Heart left ventricle (tissue), 16 donors: ENCODE results near the gene GRIK1. TPM values are rescaled to one million over a fixed set of nuclear protein-coding genes. Genes with fewer than 3 reads are reported as not detected.
A peak's percentile ranks its signal among the peaks of the same experiment; 100 is the strongest.

Source experiments
- ATAC-seq, 4 donors: fragments of 200-7000 bp; cut with Tn5 transposase; one replicate each; pipeline ENCODE4 v1.9.1; 2020 to 2022; ENCODE audit warnings: moderate library complexity in 4 of 4, mild to moderate bottlenecking in 3 of 4, moderate number of reproducible peaks in 1 of 4
- DNase-seq, 5 donors: peaks; one replicate each; pipeline ENCODE4 v3.0.0-alpha.2; 2020
- H3K27ac ChIP-seq, 12 donors: fragments of 200-600 bp; sonication (generic) in 4 of 12; one replicate each; pipeline versions ENCODE4 v1.5.0 to v1.8.0; 2016 to 2022; ENCODE audit warnings: mild to moderate bottlenecking in 2 of 12
- H3K27me3 ChIP-seq, 9 donors: fragments of 200-600 bp; sonication (generic) in 2 of 9; one replicate each; pipeline versions ENCODE4 v1.5.1 to v1.8.0; 2016 to 2022; ENCODE audit warnings: mild to moderate bottlenecking in 3 of 9
- H3K36me3 ChIP-seq, 9 donors: fragments of 200-600 bp; sonication (generic) in 2 of 9; one replicate each; pipeline versions ENCODE4 v1.5.0 to v1.8.0; 2018 to 2022; ENCODE audit warnings: mild to moderate bottlenecking in 2 of 9
- H3K4me1 ChIP-seq, 12 donors: fragments of 200-600 bp; sonication (generic) in 4 of 12; one replicate each; pipeline versions ENCODE4 v1.5.0 to v1.8.0; 2016 to 2022; ENCODE audit warnings: mild to moderate bottlenecking in 3 of 12
- H3K4me3 ChIP-seq, 12 donors: fragments of 200-600 bp; sonication (generic) in 4 of 12; one replicate each; pipeline versions ENCODE4 v1.5.0 to v1.8.0; 2017 to 2022; ENCODE audit warnings: mild to moderate bottlenecking in 9 of 12, moderate library complexity in 4 of 12
- H3K9me3 ChIP-seq, 12 donors: fragments of 200-600 bp; sonication (generic) in 4 of 12; one replicate each; pipeline versions ENCODE4 v1.5.0 to v1.8.0; 2016 to 2022; ENCODE audit warnings: mild to moderate bottlenecking in 1 of 12
- POLR2A ChIP-seq, 2 donors: fragments of 450-650 bp; IDR thresholded peaks; one replicate each; pipeline ENCODE4 v1.6.1; 2017; ENCODE audit warnings: antibody characterized with exemption in 2 of 2, mild to moderate bottlenecking in 2 of 2, moderate library complexity in 2 of 2
- WGBS, 4 donors: extraction: QIAGEN DNeasy Blood & Tissue Kit in 2 of 4; methylation state at CpG; one replicate each; pipeline versions ENCODE4 v1.1.5 to v1.1.7; 2013 to 2018; 5-methylcytosine and 5-hydroxymethylcytosine counted together
- intact Hi-C, 10 donors: fragments of 100-400 bp; cut with DNase I; formaldehyde crosslinking; loops; one replicate each; pipeline versions ENCODE4 v1.11.1 to v1.14.2; 2022
- polyA plus RNA-seq, 2 donors: library from polyadenylated mRNA; stranded (reverse); fragments of 200-250 nt; gene quantifications; one replicate each; pipeline ENCODE4 v1.2.3, GENCODE V29; 2013
- total RNA-seq, 9 donors: library from RNA; depleted of rRNA in 2 of 9; stranded (reverse); fragments of >200 nt in 2 of 9; fragmentation: NEBNext Ultra II Directional in 3 of 9; extraction: Animal tissue kit (Norgen Biotek cat#: 25700) in 3 of 9; gene quantifications; one replicate each; pipeline versions ENCODE4 v1.1.0 to v1.2.4, GENCODE V29; 2016 to 2023
- TF ChIP-seq, protein P1 (sequence below), 12 donors: fragments of 200-600 bp; sonication (generic) in 4 of 12; IDR thresholded peaks; one replicate each; pipeline versions ENCODE4 v1.5.0 to v1.8.0; 2018 to 2022; ENCODE audit warnings: antibody characterized with exemption in 12 of 12, mild to moderate bottlenecking in 5 of 12
- donor health status: ischemic (EF 13 %, LVEDD 7.1; RV severe dilation, severe dysfunction).
- donor health status: healthy with polysubstance abuse.
- donor health status: DM: no; HTN: yes; CAD: no.
- donor health status: DM: no; HTN: no; CAD: no.
- donor health status: ischemic (EF 25% LVEDD 6.9; RV normal size, moderate dysfunction).
- donor health status: ischemic (EF 25% LVEDD 5.7; RV mildly dilated, moderate dysfunction).
- donor health status: healthy.
- donor health status: DM: yes; HTN: yes; CAD: no.
- donor health status: ischemic (EF 35%, LVEDD 5.7; RV mildly dilated, moderate dysfunction).
- donor health status: nonischemic (EF 11% LVEDD 7.7; RV severe dilation, severe dysfunction).
- donor health status: DM: yes; HTN: yes; CAD: no.
- donor health status: PGD.
- donor health status: ischemic (EF 29% LVEDD 5.4; RV normal size, mild dysfunction).
- donor health status: nonischemic (EF 23%, LVEDD 6.1; RV moderate dilation, normal function).

Gene GRIK1
- total and polyA plus RNA-seq, 11 donors: 0.12 TPM; not detected in 10

DNA sequence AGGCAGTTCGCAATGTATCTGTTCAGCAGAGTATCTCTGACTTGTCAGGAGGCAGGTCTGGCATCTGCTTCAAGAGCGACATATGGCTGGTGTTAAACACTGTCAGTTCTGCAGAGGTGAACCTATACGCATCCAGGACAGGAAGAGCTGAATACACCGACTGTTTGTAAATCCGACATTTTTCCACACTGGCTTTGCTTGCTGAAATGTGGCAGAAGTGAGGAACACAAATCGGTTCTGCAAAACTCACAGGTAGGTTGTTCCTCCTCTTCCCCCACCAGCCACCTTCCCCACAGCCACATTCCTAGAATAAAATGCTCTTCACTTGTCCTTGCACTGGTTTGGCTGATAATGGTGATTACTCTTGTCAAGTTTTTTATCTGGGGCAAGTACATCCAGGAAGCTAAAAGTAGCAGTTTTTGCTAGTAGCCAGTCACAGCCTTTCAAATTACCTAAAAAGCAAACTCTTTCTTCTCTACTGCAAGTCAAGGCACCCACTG, 289.2 kb downstream of the GRIK1 start:
- WGBS, 4 donors: 74 to 85% (median 83%) methylated on average over 6 of the region's 6 CpGs

DNA sequence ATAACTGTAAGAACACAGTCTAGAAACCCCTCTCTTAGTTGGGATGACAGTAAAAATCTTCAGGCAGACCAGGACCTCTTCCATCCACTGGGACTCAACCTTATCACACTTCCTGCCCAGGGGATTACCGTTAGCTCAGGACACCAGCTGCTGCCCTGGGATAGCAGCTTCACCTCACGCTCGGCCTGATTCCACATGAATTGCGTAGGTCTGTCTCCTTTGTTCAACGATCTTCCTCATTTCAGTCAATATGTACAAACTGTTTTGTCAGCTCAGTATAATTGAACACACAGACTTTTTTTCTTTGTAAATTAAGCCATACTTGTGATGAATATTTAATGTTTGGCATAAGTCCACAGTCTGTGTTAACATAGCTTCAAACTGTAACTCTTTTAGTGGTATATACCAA, 290.4 kb downstream of the GRIK1 start:
- TF ChIP-seq, protein P1, sequence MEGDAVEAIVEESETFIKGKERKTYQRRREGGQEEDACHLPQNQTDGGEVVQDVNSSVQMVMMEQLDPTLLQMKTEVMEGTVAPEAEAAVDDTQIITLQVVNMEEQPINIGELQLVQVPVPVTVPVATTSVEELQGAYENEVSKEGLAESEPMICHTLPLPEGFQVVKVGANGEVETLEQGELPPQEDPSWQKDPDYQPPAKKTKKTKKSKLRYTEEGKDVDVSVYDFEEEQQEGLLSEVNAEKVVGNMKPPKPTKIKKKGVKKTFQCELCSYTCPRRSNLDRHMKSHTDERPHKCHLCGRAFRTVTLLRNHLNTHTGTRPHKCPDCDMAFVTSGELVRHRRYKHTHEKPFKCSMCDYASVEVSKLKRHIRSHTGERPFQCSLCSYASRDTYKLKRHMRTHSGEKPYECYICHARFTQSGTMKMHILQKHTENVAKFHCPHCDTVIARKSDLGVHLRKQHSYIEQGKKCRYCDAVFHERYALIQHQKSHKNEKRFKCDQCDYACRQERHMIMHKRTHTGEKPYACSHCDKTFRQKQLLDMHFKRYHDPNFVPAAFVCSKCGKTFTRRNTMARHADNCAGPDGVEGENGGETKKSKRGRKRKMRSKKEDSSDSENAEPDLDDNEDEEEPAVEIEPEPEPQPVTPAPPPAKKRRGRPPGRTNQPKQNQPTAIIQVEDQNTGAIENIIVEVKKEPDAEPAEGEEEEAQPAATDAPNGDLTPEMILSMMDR (IDR thresholded peaks at IDR 0.05): no peak
- no peak for TF ChIP-seq POLR2A (IDR thresholded peaks at IDR 0.05)
- no peak overlapping the region for H3K4me3 ChIP-seq
- H3K9me3 ChIP-seq: no peaks in the 10 kb centered on the region
- intact Hi-C loops: no loop called here
- H3K27me3 ChIP-seq: no peaks in the 10 kb centered on the region
- H3K36me3 ChIP-seq: no peaks in the 10 kb centered on the region
- no peak for ATAC-seq
- 54 to 71% (median 61%) methylated on average over 5 of the region's 5 CpGs for WGBS, 4 donors
- no peaks in the 10 kb centered on the region for H3K4me1 ChIP-seq
- no peak overlapping the region for H3K27ac ChIP-seq
- no peak for DNase-seq

More for the DNA sequence above, 289.2 kb downstream of the GRIK1 start:
- ATAC-seq: no peak
- Histone ChIP-seq H3K27me3 (no peaks in the 10 kb centered on the region), H3K27ac (no peak overlapping the region), H3K36me3 (no peaks in the 10 kb centered on the region), H3K9me3 (no peaks in the 10 kb centered on the region), H3K4me1 (no peaks in the 10 kb centered on the region), H3K4me3 (no peak overlapping the region)
- intact Hi-C loops: no loop called here
- no peak for DNase-seq
- TF ChIP-seq, protein P1 (IDR thresholded peaks at IDR 0.05): no peak
- no peak for TF ChIP-seq POLR2A (IDR thresholded peaks at IDR 0.05)

DNA sequence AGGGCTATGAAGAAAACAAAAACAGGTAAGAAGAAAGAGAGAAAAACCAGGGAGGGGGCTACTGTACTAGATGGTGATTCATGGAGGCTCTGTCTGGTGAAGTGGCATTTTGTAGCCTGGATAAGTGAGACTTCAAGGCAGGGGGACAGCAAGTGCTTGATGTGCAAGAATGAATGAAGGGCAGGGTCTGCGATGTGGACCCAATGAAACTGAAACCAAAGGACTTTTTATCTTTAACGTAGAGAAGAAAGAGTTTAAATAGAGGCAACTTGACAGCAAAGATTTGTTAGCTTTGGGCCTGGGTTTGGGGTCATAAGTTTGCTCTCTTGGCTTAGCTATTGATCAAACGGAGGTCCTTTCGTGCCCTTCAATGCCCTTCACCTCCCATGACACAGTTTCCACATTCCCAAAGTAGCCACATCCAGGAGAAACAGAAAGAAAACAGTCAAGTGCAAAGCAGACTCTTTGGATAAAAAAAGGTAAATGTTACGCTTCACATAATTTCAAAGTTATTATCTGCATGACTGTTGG, 291.0 kb downstream of the GRIK1 start:
- no peak overlapping the region for H3K27ac ChIP-seq
- no peaks in the 10 kb centered on the region for H3K4me1 ChIP-seq
- H3K9me3 ChIP-seq: no peaks in the 10 kb centered on the region
- 90 to 92% (median 90%) methylated on average over 5 of the region's 5 CpGs for WGBS, 4 donors
- H3K27me3 ChIP-seq: no peaks in the 10 kb centered on the region
- H3K36me3 ChIP-seq: no peaks in the 10 kb centered on the region
- DNase-seq: no peak
- H3K4me3 ChIP-seq: no peak overlapping the region
- intact Hi-C loops: no loop called here
- no peak for ATAC-seq
- TF ChIP-seq, protein P1 (IDR thresholded peaks at IDR 0.05): no peak
- TF ChIP-seq POLR2A (IDR thresholded peaks at IDR 0.05): no peak

DNA sequence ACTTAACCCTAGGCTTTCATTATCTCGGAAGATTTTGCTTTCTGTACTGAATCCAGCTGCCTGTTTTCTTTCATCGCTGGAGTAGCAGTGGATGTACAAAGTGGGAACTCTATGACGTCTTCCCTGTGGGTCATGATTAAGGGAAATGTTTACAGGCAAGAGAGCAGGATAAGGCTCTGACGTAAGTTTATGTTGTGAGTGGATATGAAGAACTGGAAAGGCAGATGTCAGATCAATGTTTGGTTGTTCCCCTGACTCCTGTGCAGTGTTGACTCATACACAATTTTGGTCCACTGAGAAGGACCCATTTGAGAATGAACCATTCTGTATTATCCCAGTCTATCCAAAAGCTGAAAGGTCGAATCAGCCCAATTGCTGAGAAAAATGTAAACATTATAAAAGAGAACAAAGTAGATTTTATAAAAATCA, 292.4 kb downstream of the GRIK1 start:
- Histone ChIP-seq H3K4me3 (no peak overlapping the region), H3K36me3 (no peaks in the 10 kb centered on the region), H3K9me3 (no peaks in the 10 kb centered on the region), H3K27me3 (no peaks in the 10 kb centered on the region), H3K27ac (no peak overlapping the region), H3K4me1 (no peaks in the 10 kb centered on the region)
- intact Hi-C loops: no loop called here
- ATAC-seq (peak in 1 of 4 donors; percentile 11), DNase-seq (no peak)
- TF ChIP-seq, protein P1 (IDR thresholded peaks at IDR 0.05): no peak
- no peak for TF ChIP-seq POLR2A (IDR thresholded peaks at IDR 0.05)
- WGBS, 4 donors: 53 to 62% (median 56%) methylated on average over 5 of the region's 5 CpGs
